H9 (cell line): Measurements from ENCODE around the gene MYMX. TPM values are rescaled to one million over a fixed set of nuclear protein-coding genes. Genes with fewer than 3 reads are reported as not detected.

Source experiments
- DNase-seq: peaks from one replicate; pipeline ENCODE4 v3.0.0-alpha.2; 2017
- H2AFZ ChIP-seq: one replicate; pipeline ENCODE4 v1.6.1; 2013; ENCODE audit warnings: mild to moderate bottlenecking, low read length, control low read depth, moderate library complexity
- H2AK5ac ChIP-seq: 2 replicates; pipeline ENCODE4 v1.6.1; 2013; ENCODE audit warnings: low read length, control low read depth, mixed read lengths; ENCODE audit not compliant: insufficient read length
- H2BK120ac ChIP-seq: one replicate; pipeline ENCODE4 v1.6.1; 2013; ENCODE audit warnings: low read depth, mild to moderate bottlenecking, low read length, control low read depth, inconsistent platforms; ENCODE audit not compliant: poor library complexity, severe bottlenecking
- H2BK12ac ChIP-seq: 2 replicates; pipeline ENCODE4 v1.6.1; 2013; ENCODE audit warnings: low read length, control low read depth, mixed read lengths, low read depth; ENCODE audit not compliant: insufficient read length
- H2BK15ac ChIP-seq: 2 replicates; pipeline ENCODE4 v1.6.1; 2013; ENCODE audit warnings: low read depth, low read length, control low read depth
- H2BK20ac ChIP-seq: one replicate; pipeline ENCODE4 v1.6.1; 2013; ENCODE audit warnings: low read depth, mild to moderate bottlenecking, low read length, control low read depth, inconsistent platforms; ENCODE audit not compliant: poor library complexity, severe bottlenecking
- H2BK5ac ChIP-seq: 2 replicates; pipeline ENCODE4 v1.6.1; 2013; ENCODE audit warnings: low read length, control low read depth, mixed read lengths; ENCODE audit not compliant: insufficient read length
- H3K14ac ChIP-seq: 2 replicates; pipeline ENCODE4 v1.6.1; 2013; ENCODE audit warnings: low read length, control low read depth; ENCODE audit not compliant: insufficient read depth
- H3K18ac ChIP-seq: 2 replicates; pipeline ENCODE4 v1.6.1; 2013; ENCODE audit warnings: low read depth, mild to moderate bottlenecking, mixed read lengths, low read length, control low read depth; ENCODE audit not compliant: insufficient read length
- H3K23ac ChIP-seq: 2 replicates; pipeline ENCODE4 v1.6.1; 2013; ENCODE audit warnings: low read length, control low read depth, mixed read lengths, low read depth; ENCODE audit not compliant: insufficient read length
- H3K23me2 ChIP-seq: 2 replicates; pipeline ENCODE4 v1.6.1; 2013; ENCODE audit warnings: low read depth, mild to moderate bottlenecking, mixed read lengths, low read length, control low read depth; ENCODE audit not compliant: insufficient read length, poor library complexity, severe bottlenecking
- H3K27ac ChIP-seq: 2 replicates; pipeline ENCODE4 v1.5.1; 2013; ENCODE audit warnings: low read length, control low read depth, mixed read lengths, low read depth; ENCODE audit not compliant: insufficient read length
- H3K27me3 ChIP-seq: 2 replicates; pipeline ENCODE4 v1.6.1; 2013; ENCODE audit warnings: low read length, control low read depth, inconsistent platforms; ENCODE audit not compliant: insufficient read depth
- H3K4ac ChIP-seq: 2 replicates; pipeline ENCODE4 v1.6.1; 2013; ENCODE audit warnings: low read depth, mild to moderate bottlenecking, control low read depth, inconsistent platforms, low read length, moderate library complexity
- H3K4me1 ChIP-seq: 2 replicates; pipeline ENCODE4 v1.6.1; 2013; ENCODE audit warnings: low read length, control low read depth, inconsistent platforms; ENCODE audit not compliant: insufficient read depth
- H3K4me2 ChIP-seq: 2 replicates; pipeline ENCODE4 v1.6.1; 2013; ENCODE audit warnings: low read length, control low read depth, mixed read lengths; ENCODE audit not compliant: insufficient read length, insufficient read depth
- H3K56ac ChIP-seq: 2 replicates; pipeline ENCODE4 v1.6.1; 2013; ENCODE audit warnings: low read depth, mild to moderate bottlenecking, mixed read lengths, low read length, control low read depth; ENCODE audit not compliant: insufficient read length
- H3K79me1 ChIP-seq: 2 replicates; pipeline ENCODE4 v1.6.1; 2013; ENCODE audit warnings: low read depth, mild to moderate bottlenecking, moderate library complexity, low read length, control low read depth, inconsistent platforms; ENCODE audit not compliant: insufficient read depth, poor library complexity, severe bottlenecking
- H3K79me2 ChIP-seq: 2 replicates; pipeline ENCODE4 v1.6.1; 2013; ENCODE audit warnings: low read length, control low read depth, inconsistent platforms; ENCODE audit not compliant: insufficient read depth
- H3K9ac ChIP-seq: 2 replicates; pipeline ENCODE4 v1.6.1; 2013; ENCODE audit warnings: low read length, control low read depth, mixed read lengths; ENCODE audit not compliant: insufficient read length; ENCODE audit errors: extremely low read depth
- H3K9me3 ChIP-seq: one replicate; pipeline ENCODE4 v1.6.1; 2013; ENCODE audit warnings: low read depth, low read length, inconsistent platforms; ENCODE audit not compliant: control insufficient read depth
- H3T11ph ChIP-seq: one replicate; pipeline ENCODE4 v1.6.1; 2013; ENCODE audit warnings: mild to moderate bottlenecking, low read length, control low read depth, inconsistent platforms
- H4K20me1 ChIP-seq: one replicate; pipeline ENCODE4 v1.6.1; 2013; ENCODE audit not compliant: control insufficient read depth, insufficient read length, insufficient read depth
- H4K5ac ChIP-seq: 2 replicates; pipeline ENCODE4 v1.6.1; 2013; ENCODE audit warnings: low read depth, mild to moderate bottlenecking, mixed read lengths, low read length, control low read depth; ENCODE audit not compliant: insufficient read length
- H4K8ac ChIP-seq: replicated peaks from 2 replicates; pipeline ENCODE4 v1.6.1; 2013; ENCODE audit warnings: low read length, control low read depth, mixed read lengths, low read depth; ENCODE audit not compliant: insufficient read length
- H4K91ac ChIP-seq: 2 replicates; pipeline ENCODE4 v1.6.1; 2013; ENCODE audit warnings: low read depth, mild to moderate bottlenecking, moderate library complexity, mixed read lengths, low read length, control low read depth; ENCODE audit not compliant: insufficient read length
- H3K27ac Mint-ChIP-seq, 3 experiments: 2 replicates in 2 of 3; 3 replicates in 1 of 3; pipeline ENCODE4 v1.8.0; 2020 to 2021; ENCODE audit warnings: mixed read lengths in 3 of 3, mild to moderate bottlenecking in 1 of 3, moderate library complexity in 1 of 3
- H3K27me3 Mint-ChIP-seq: 2 replicates; pipeline ENCODE4 v1.8.0; 2021; ENCODE audit warnings: low read depth, mild to moderate bottlenecking, moderate library complexity, mixed read lengths
- H3K36me3 Mint-ChIP-seq, 3 experiments: 2 replicates in 2 of 3; 3 replicates in 1 of 3; pipeline ENCODE4 v1.8.0; 2020 to 2021; ENCODE audit warnings: low read depth in 3 of 3, mixed read lengths in 3 of 3; ENCODE audit not compliant: insufficient read depth in 1 of 3
- H3K4me1 Mint-ChIP-seq, 2 experiments: 2 replicates each; pipeline ENCODE4 v1.8.0; 2020; ENCODE audit warnings: mixed read lengths in 2 of 2
- H3K4me3 Mint-ChIP-seq, 2 experiments: 2 replicates in 1 of 2; 3 replicates in 1 of 2; pipeline ENCODE4 v1.8.0; 2020 to 2021; ENCODE audit warnings: mild to moderate bottlenecking in 2 of 2, mixed read lengths in 2 of 2, moderate library complexity in 1 of 2
- H3K9me3 Mint-ChIP-seq, 2 experiments: 2 replicates in 1 of 2; 3 replicates in 1 of 2; pipeline ENCODE4 v1.8.0; 2020; ENCODE audit warnings: mild to moderate bottlenecking in 2 of 2, mixed read lengths in 2 of 2, moderate library complexity in 1 of 2
- CTCF ChIP-seq: fragments of 200-600 bp; sonication (generic); conservative IDR thresholded peaks from 3 replicates; pipeline ENCODE4 v1.8.0; 2021; ENCODE audit warnings: antibody characterized with exemption, mild to moderate bottlenecking
- WGBS: extraction: QIAGEN DNeasy Blood & Tissue Kit; methylation state at CpG from one replicate; pipeline ENCODE4 v1.1.7; 2013; ENCODE audit warnings: missing lambda C conversion rate, low lambda C conversion rate, mixed read lengths; ENCODE audit not compliant: insufficient read length; ENCODE audit errors: extremely low coverage; 5-methylcytosine and 5-hydroxymethylcytosine counted together
- total RNA-seq: library from RNA; stranded (reverse); gene quantifications from 2 replicates; pipeline ENCODE4 v1.2.1, GENCODE V29; 2021

MYMX gene
- total RNA-seq, 1 experiment from 2014 or later, result 1.1 TPM

DNA sequence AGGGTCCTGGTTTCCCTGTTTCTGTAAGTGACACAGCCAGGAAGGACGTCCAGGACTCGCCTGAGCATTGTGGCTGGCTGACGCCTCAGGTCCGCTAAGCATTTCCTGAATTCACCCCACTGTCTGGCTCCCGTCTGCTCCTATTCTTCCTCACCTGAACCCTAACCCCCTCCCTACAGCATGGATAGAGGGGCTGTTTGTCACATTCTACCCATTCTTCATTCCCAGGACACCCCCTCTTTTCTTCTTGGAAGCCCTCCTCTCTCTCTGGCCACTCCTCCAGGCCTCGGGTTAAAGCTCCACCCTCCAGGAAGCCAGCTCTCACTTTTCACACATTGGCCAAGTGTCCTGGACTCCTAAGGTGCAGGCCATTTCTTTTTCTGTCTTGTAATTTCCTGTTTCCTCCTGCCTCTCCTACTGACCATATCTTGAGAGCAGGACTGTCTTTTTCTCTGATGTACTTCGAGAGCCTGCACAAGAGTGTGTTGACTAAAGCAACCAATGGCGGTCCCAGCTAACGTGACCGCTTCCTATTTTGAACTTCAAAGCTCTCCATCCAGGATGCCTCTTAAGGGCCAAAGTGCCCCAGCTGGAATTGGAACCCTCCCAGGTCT is 24.2 kb upstream of the MYMX start:
- no peak overlapping the region for H3K56ac ChIP-seq
- no peaks in the 10 kb centered on the region for H3K36me3 Mint-ChIP-seq
- H2BK20ac ChIP-seq, result no peak overlapping the region
- peak; percentile 62 for DNase-seq
- peak overlapping the region in 1 of 3 experiments; percentile 3; a peak in 2 of 7 replicates for H3K27ac Mint-ChIP-seq
- peaks cover 2% of the 10 kb centered on the region for H4K20me1 ChIP-seq
- H4K8ac ChIP-seq, result no peak overlapping the region
- no CpG with 5 or more reads among the region's 10 CpGs for WGBS
- H4K5ac ChIP-seq, result no peak overlapping the region
- H3K4me2 ChIP-seq, result peak overlapping the region; percentile 12
- no peak overlapping the region for H2BK5ac ChIP-seq
- H3K23ac ChIP-seq, result no peak overlapping the region
- H3K79me1 ChIP-seq, result no peaks in the 10 kb centered on the region
- no peaks in the 10 kb centered on the region; a peak in 1 of 5 replicates for H3K9me3 Mint-ChIP-seq
- no peaks in the 10 kb centered on the region; the same call in 1 of the 2 replicates for H3K27me3 Mint-ChIP-seq
- H2BK15ac ChIP-seq, result no peak overlapping the region
- no peak overlapping the region for H3K4ac ChIP-seq
- no peak overlapping the region for H3K14ac ChIP-seq
- H2AFZ ChIP-seq, result no peak overlapping the region
- peak overlapping the region; percentile 13 to 27; a peak in 3 of 5 replicates for H3K4me3 Mint-ChIP-seq
- no peak overlapping the region for H3K18ac ChIP-seq
- H3K4me1 ChIP-seq, result peaks cover 3% of the 10 kb centered on the region; the same call in 1 of the 2 replicates
- no peak overlapping the region for H2BK12ac ChIP-seq
- no peaks in the 10 kb centered on the region for H3K27me3 ChIP-seq
- no peaks in the 10 kb centered on the region for H3K23me2 ChIP-seq
- H2BK120ac ChIP-seq, result no peak overlapping the region
- H3K9me3 ChIP-seq, result no peaks in the 10 kb centered on the region
- H3K9ac ChIP-seq, result no peak overlapping the region
- no peak overlapping the region for H4K91ac ChIP-seq
- TF ChIP-seq CTCF, result no peak
- no peak overlapping the region for H2AK5ac ChIP-seq
- peaks cover 11 to 16% of the 10 kb centered on the region in 2 experiments for H3K4me1 Mint-ChIP-seq
- H3T11ph ChIP-seq, result no peak overlapping the region
- no peak overlapping the region for H3K27ac ChIP-seq
- no peaks in the 10 kb centered on the region for H3K79me2 ChIP-seq
